ENCODE results near the gene FN1.

FN1 gene

GRCh38 chr2:215352602-215353001 is 83.3 kb downstream of the FN1 start:
- Histone ChIP-seq H3K9ac (no peak overlapping the region), H3K9me3 (replicated peaks in 1 of 11) (no peaks in the 10 kb centered on the region), H3K36me3 (peaks cover 36 to 95% (median 63%) of the 10 kb centered on the region in 11 experiments), H3K4me3 (no peak overlapping the region), H3K4me1 (no peaks in the 10 kb centered on the region), H3K27me3 (no peaks in the 10 kb centered on the region), H3K27ac (no peak overlapping the region), H3K4me2 (no peak overlapping the region), H4K20me1 (peaks cover 0 to 7% (median 0%) of the 10 kb centered on the region in 11 experiments; a peak in 4 of 22 replicates)
- no peak for TF ChIP-seq Cebpa-rat (IDR thresholded peaks at IDR 0.05)

GRCh38 chr2:215347878-215348277 is 88.0 kb downstream of the FN1 start:
- Histone ChIP-seq H3K27ac (no peak overlapping the region), H3K9me3 (replicated peaks in 1 of 11) (no peaks in the 10 kb centered on the region), H3K36me3 (peaks cover 82 to 100% (median 91%) of the 10 kb centered on the region in 11 experiments), H3K27me3 (no peaks in the 10 kb centered on the region), H3K4me2 (no peak overlapping the region), H4K20me1 (peaks cover 0 to 14% (median 0%) of the 10 kb centered on the region in 11 experiments; a peak in 3 of 22 replicates), H3K4me3 (no peak overlapping the region), H3K9ac (no peak overlapping the region), H3K4me1 (no peaks in the 10 kb centered on the region)
- TF ChIP-seq Cebpa-rat (IDR thresholded peaks at IDR 0.05): no peak

GRCh38 chr2:215338883-215339679 is 96.8 kb downstream of the FN1 start:
- Histone ChIP-seq H3K27ac (no peak overlapping the region), H3K27me3 (no peaks in the 10 kb centered on the region), H4K20me1 (peaks cover 0 to 33% (median 6%) of the 10 kb centered on the region in 11 experiments; a peak in 8 of 22 replicates), H3K4me1 (no peaks in the 10 kb centered on the region), H3K9ac (no peak overlapping the region), H3K9me3 (replicated peaks in 1 of 11) (peaks cover 0 to 4% (median 0%) of the 10 kb centered on the region in 11 experiments; a peak in 1 of 22 replicates), H3K4me3 (no peak overlapping the region), H3K4me2 (no peak overlapping the region), H3K36me3 (peaks cover 97 to 100% (median 99%) of the 10 kb centered on the region in 11 experiments)
- TF ChIP-seq Cebpa-rat (IDR thresholded peaks at IDR 0.05): no peak

- Histone ChIP-seq H3K27ac (peak overlapping the region in 2 of 11 experiments; percentile 38 to 44; a peak in 2 of 22 replicates), H3K4me2 (peak overlapping the region in 8 of 11 experiments; percentile 27 to 55 (median 35); a peak in 16 of 22 replicates)
These were observed 102.8 kb downstream of the FN1 start for GRCh38 chr2:215332872-215333595.

GRCh38 chr2:215328066-215328465 is 107.8 kb downstream of the FN1 start:
- Histone ChIP-seq H3K4me1 (peaks cover 0 to 22% (median 17%) of the 10 kb centered on the region in 10 experiments; a peak in 16 of 20 replicates), H3K27ac (peak overlapping the region in 2 of 11 experiments; percentile 20 to 22; a peak in 1 of 22 replicates), H3K9ac (no peak overlapping the region), H4K20me1 (peaks cover 0 to 92% (median 62%) of the 10 kb centered on the region in 11 experiments; a peak in 17 of 22 replicates), H3K36me3 (peaks cover 96 to 100% (median 99%) of the 10 kb centered on the region in 11 experiments), H3K4me2 (no peak overlapping the region), H3K9me3 (replicated peaks in 1 of 11) (no peaks in the 10 kb centered on the region), H3K4me3 (no peak overlapping the region), H3K27me3 (no peaks in the 10 kb centered on the region)
- no peak for TF ChIP-seq Cebpa-rat (IDR thresholded peaks at IDR 0.05)

More at GRCh38 chr2:215332872-215333595, 102.8 kb downstream of the FN1 start:
- no peaks in the 10 kb centered on the region for H3K27me3 ChIP-seq
- H3K4me1 ChIP-seq: peaks cover 0 to 25% (median 19%) of the 10 kb centered on the region in 10 experiments; a peak in 16 of 20 replicates
- no peak for TF ChIP-seq Cebpa-rat (IDR thresholded peaks at IDR 0.05)
- H3K4me3 ChIP-seq: no peak overlapping the region
- H4K20me1 ChIP-seq: peaks cover 0 to 57% (median 41%) of the 10 kb centered on the region in 11 experiments; a peak in 16 of 22 replicates
- no peaks in the 10 kb centered on the region for H3K9me3 ChIP-seq (replicated peaks in 1 of 11)
- 0 out of 22 replicates have a peak overlapping the region, but pooled peaks of 2 of the 11 experiments have one; percentile 0 to 29 for H3K9ac ChIP-seq
- peaks cover 93 to 100% (median 97%) of the 10 kb centered on the region in 11 experiments for H3K36me3 ChIP-seq

DNA sequence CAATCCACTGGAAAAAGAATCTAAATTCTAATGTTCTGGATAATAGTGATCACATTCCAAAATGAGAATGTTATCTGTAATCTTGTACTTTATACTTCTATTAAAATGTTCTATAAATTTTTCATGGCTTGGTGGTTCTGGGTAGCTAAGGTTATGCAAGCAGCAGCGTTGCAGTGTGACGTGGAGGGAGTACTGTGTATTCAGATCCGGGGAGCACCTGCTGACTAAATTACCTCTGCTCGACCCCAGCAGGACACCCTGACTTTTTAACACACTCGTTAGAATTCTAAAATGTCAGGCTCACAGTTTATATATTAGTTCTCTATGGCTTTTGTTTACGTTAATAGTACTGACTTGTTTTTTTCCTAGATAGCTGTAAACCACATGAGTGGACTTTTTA is 111.1 kb downstream of the FN1 start:
- Histone ChIP-seq H3K36me3 (peaks cover 98 to 100% (median 99%) of the 10 kb centered on the region in 11 experiments), H3K4me1 (peaks cover 0 to 13% (median 0%) of the 10 kb centered on the region in 10 experiments; a peak in 6 of 20 replicates), H3K27me3 (no peaks in the 10 kb centered on the region), H3K9ac (no peak overlapping the region), H4K20me1 (peaks cover 0 to 84% (median 35%) of the 10 kb centered on the region in 11 experiments; a peak in 18 of 22 replicates), H3K27ac (no peak overlapping the region), H3K4me2 (no peak overlapping the region), H3K9me3 (replicated peaks in 1 of 11) (peaks cover 0 to 26% (median 16%) of the 10 kb centered on the region in 11 experiments; a peak in 18 of 22 replicates), H3K4me3 (no peak overlapping the region)
- no peak for TF ChIP-seq Cebpa-rat (IDR thresholded peaks at IDR 0.05)

- Histone ChIP-seq H3K9ac (no peak overlapping the region), H3K27ac (no peak overlapping the region), H3K9me3 (replicated peaks in 1 of 11) (peaks cover 0 to 35% (median 16%) of the 10 kb centered on the region in 11 experiments; a peak in 18 of 22 replicates), H3K4me2 (no peak overlapping the region), H3K36me3 (peaks cover 81 to 100% (median 97%) of the 10 kb centered on the region in 11 experiments), H3K27me3 (no peaks in the 10 kb centered on the region), H3K4me1 (peaks cover 2 to 38% (median 17%) of the 10 kb centered on the region in 10 experiments; a peak in 16 of 20 replicates), H4K20me1 (peaks cover 0 to 64% (median 10%) of the 10 kb centered on the region in 11 experiments; a peak in 14 of 22 replicates), H3K4me3 (no peak overlapping the region)
- TF ChIP-seq Cebpa-rat (IDR thresholded peaks at IDR 0.05): no peak
These were observed 115.2 kb downstream of the FN1 start for GRCh38 chr2:215320679-215321078.

DNA sequence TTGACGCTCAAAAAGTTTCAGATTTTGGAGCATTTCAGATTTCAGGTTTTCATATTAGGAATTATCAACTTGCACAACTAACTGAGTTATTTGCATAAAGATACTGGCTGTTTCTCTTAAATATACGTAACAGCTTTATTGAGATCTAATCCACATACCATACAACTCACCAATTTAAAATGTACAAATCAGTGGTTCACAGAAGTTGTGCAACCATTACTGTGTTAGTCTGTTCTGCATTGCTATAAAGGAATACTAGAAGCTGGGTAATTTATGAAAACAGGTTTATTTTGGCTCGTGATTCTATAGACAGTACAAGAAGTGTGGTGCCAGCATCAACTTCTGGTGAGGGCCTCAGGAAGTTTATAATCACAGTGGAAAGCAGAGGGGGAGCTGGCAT is 115.8 kb downstream of the FN1 start:
- Histone ChIP-seq H3K9ac (no peak overlapping the region), H3K9me3 (replicated peaks in 1 of 11) (peaks cover 0 to 35% (median 16%) of the 10 kb centered on the region in 11 experiments; a peak in 18 of 22 replicates), H3K4me1 (peaks cover 8 to 40% (median 20%) of the 10 kb centered on the region in 10 experiments; a peak in 16 of 20 replicates), H3K36me3 (peaks cover 75 to 100% (median 97%) of the 10 kb centered on the region in 11 experiments), H3K27me3 (no peaks in the 10 kb centered on the region), H3K4me3 (no peak overlapping the region), H4K20me1 (peaks cover 0 to 61% (median 10%) of the 10 kb centered on the region in 11 experiments; a peak in 14 of 22 replicates), H3K27ac (no peak overlapping the region), H3K4me2 (no peak overlapping the region)
- TF ChIP-seq Cebpa-rat (IDR thresholded peaks at IDR 0.05): no peak
